Activated CD4-positive, CD25-positive, alpha-beta regulatory T cell (primary cell): Measurements from ENCODE around the gene HRK.

Experiments used
- DNase-seq, 4 experiments: peaks; one replicate each; lab custom pipeline; 2025; lab: John Stamatoyannopoulos, UW

HRK gene

GRCh38 chr12:116881325-116881876, at the start of gene HRK:
HRK (minus strand) TSS chr12:116881441; CDS start chr12:116881307, 134 bp downstream.
- DNase-seq = no peak

- DNase-seq = no peak
Observed at GRCh38 chr12:116929885-116930284, 48.6 kb upstream of the HRK start.

- DNase-seq = no peak
Observed at GRCh38 chr12:116928504-116928903, 47.3 kb upstream of the HRK start.

GRCh38 chr12:116927244-116927940, 46.2 kb upstream of the HRK start:
- DNase-seq = no peak

- no peak for DNase-seq
Observed at GRCh38 chr12:116926283-116927243, 45.3 kb upstream of the HRK start.

- peak in 2 of 4 experiments; percentile 7 to 11 for DNase-seq
Observed at GRCh38 chr12:116924558-116925453, 43.6 kb upstream of the HRK start.

- no peak for DNase-seq
Observed at GRCh38 chr12:116922194-116922897, 41.1 kb upstream of the HRK start.

- no peak for DNase-seq
Observed at GRCh38 chr12:116920939-116921338, 39.7 kb upstream of the HRK start.

- DNase-seq = no peak
Observed at GRCh38 chr12:116919706-116920485, 38.7 kb upstream of the HRK start.

- DNase-seq = no peak
Observed at GRCh38 chr12:116919247-116919661, 38.0 kb upstream of the HRK start.

GRCh38 chr12:116918464-116918863, 37.2 kb upstream of the HRK start:
- DNase-seq = no peak

GRCh38 chr12:116916714-116917114, 35.5 kb upstream of the HRK start:
- DNase-seq = peak in 2 of 4 experiments; percentile 8 to 29

GRCh38 chr12:116916122-116916521, 34.9 kb upstream of the HRK start:
- no peak for DNase-seq

GRCh38 chr12:116915326-116915725, 34.1 kb upstream of the HRK start:
- no peak for DNase-seq

- DNase-seq = peak; percentile 29 to 39 (median 36)
Observed at GRCh38 chr12:116910645-116911451, 29.6 kb upstream of the HRK start, which contains the start of gene FBXW8. FBXW8 (plus strand) TSS chr12:116910950; CDS start chr12:116911038, 88 bp downstream.

GRCh38 chr12:116910280-116910644, 29.0 kb upstream of the HRK start:
- no peak for DNase-seq

- DNase-seq = no peak
Observed at GRCh38 chr12:116906285-116906684, 25.0 kb upstream of the HRK start.

- DNase-seq = no peak
Observed at GRCh38 chr12:116903818-116904217, 22.6 kb upstream of the HRK start.

- DNase-seq = no peak
Observed at GRCh38 chr12:116901612-116902011, 20.4 kb upstream of the HRK start.
